K562 (cell line): Measurements from ENCODE around the gene UBE2H. TPM values are rescaled to one million over a fixed set of nuclear protein-coding genes. Genes with fewer than 3 reads are reported as not detected.
"Not testable (repeated sequence)": the region's sequence is repeated elsewhere in the genome, so short reads cannot be mapped to it uniquely, and the experiment has no call there.

Experiments used
- ATAC-seq: fragments of 200-7000 bp; cut with Tn5 transposase; 3 replicates; pipeline ENCODE4 v1.9.1; 2020; ENCODE audit warnings: moderate library complexity
- BruUV-seq: library from RNA; stranded (reverse); fragments of 400-500 nt; replicated peaks from 2 replicates; lab custom pipeline; 2021; lab: Mats Ljungman, UMichigan
- CTCF ChIA-PET: fragments of 300-600 bp; formaldehyde crosslinking; extraction: SDS; loops from one replicate; lab custom pipeline; 2021; ENCODE audit warnings: low intra/inter-chr PET ratio; lab: Yijun Ruan, JAX
- POLR2A ChIA-PET: fragments of 300-600, 350-650 bp; sonication (Branson Sonifier 250); formaldehyde crosslinking; extraction: SDS; loops from one replicate; lab custom pipeline; 2021; ENCODE audit warnings: antibody characterized with exemption, inconsistent platforms; lab: Yijun Ruan, JAX
- DNase-seq, 4 experiments: peaks; one replicate each; pipeline versions ENCODE4 v3.0.0 to v3.0.0-alpha.2; 2011 to 2018; ENCODE audit warnings: low spot score in 3 of 4, mixed read lengths in 3 of 4; ENCODE audit errors: extremely low read depth in 1 of 4
- FAIRE-seq: peaks from 2 replicates; lab custom pipeline; 2011; peaks lifted over from hg19 to GRCh38; lab: Jason Lieb, UNC
- H2AFZ ChIP-seq: 2 replicates; pipeline ENCODE4 v1.6.0; 2011; ENCODE audit warnings: low read depth, low read length, control low read depth, inconsistent platforms
- H3K27ac ChIP-seq: fragments of 200-600 bp; 3 replicates; pipeline ENCODE4 v1.8.0; 2011; ENCODE audit warnings: low read depth, mild to moderate bottlenecking, control low read depth, inconsistent platforms, low read length, moderate library complexity, mixed read lengths; ENCODE audit errors: extremely low read depth
- H3K27me3 ChIP-seq, 2 experiments: fragments of 300-600 bp in 1 of 2; 2 replicates in 1 of 2; 3 replicates in 1 of 2; pipeline versions ENCODE4 v1.6.0 to v1.8.0; 2011; ENCODE audit warnings: inconsistent platforms in 2 of 2, low read length in 2 of 2, mild to moderate bottlenecking in 1 of 2, mixed read lengths in 1 of 2, moderate library complexity in 1 of 2; ENCODE audit not compliant: control insufficient read depth in 2 of 2, insufficient read depth in 2 of 2
- H3K36me3 ChIP-seq: fragments of 300-600 bp; 3 replicates; pipeline ENCODE4 v1.8.0; 2011; ENCODE audit warnings: mild to moderate bottlenecking, low read length, inconsistent platforms; ENCODE audit not compliant: control insufficient read depth, insufficient read depth
- H3K4me1 ChIP-seq, 2 experiments: fragments of 200-600 bp in 1 of 2; replicated peaks in 1 of 2; 2 replicates in 1 of 2; 3 replicates in 1 of 2; pipeline versions ENCODE4 v1.5.1 to v1.8.0; 2011; ENCODE audit warnings: inconsistent platforms in 2 of 2, low read length in 2 of 2, mild to moderate bottlenecking in 1 of 2, mixed read lengths in 1 of 2, moderate library complexity in 1 of 2; ENCODE audit not compliant: control insufficient read depth in 2 of 2, insufficient read depth in 2 of 2
- H3K4me2 ChIP-seq: 2 replicates; pipeline ENCODE4 v1.6.1; 2011; ENCODE audit warnings: low read length, control low read depth, inconsistent platforms, mixed read lengths; ENCODE audit not compliant: insufficient read depth
- H3K4me3 ChIP-seq: fragments of 200-600 bp; sonication (generic), shearing (Covaris generic); 2 replicates; pipeline ENCODE4 v1.5.1; 2016; ENCODE audit warnings: control low read depth, inconsistent platforms
- H3K79me2 ChIP-seq: fragments of 200-600 bp; 3 replicates; pipeline ENCODE4 v1.8.0; 2011; ENCODE audit warnings: low read length, inconsistent platforms; ENCODE audit not compliant: control insufficient read depth, insufficient read depth
- H3K9ac ChIP-seq, 2 experiments: 2 replicates each; pipeline versions ENCODE4 v1.6.0 to v1.6.1; 2011; ENCODE audit warnings: low read depth in 2 of 2, low read length in 2 of 2, control low read depth in 1 of 2, inconsistent platforms in 1 of 2, mild to moderate bottlenecking in 1 of 2, mixed read lengths in 1 of 2; ENCODE audit not compliant: insufficient read depth in 1 of 2
- H3K9me1 ChIP-seq: one replicate; pipeline ENCODE4 v1.6.0; 2011; ENCODE audit warnings: inconsistent platforms, mild to moderate bottlenecking, low read length, moderate library complexity; ENCODE audit not compliant: control insufficient read depth, insufficient read depth
- H3K9me3 ChIP-seq: replicated peaks from 2 replicates; pipeline ENCODE4 v1.5.1; 2011; ENCODE audit warnings: low read depth, low read length, inconsistent platforms; ENCODE audit not compliant: control insufficient read depth, insufficient read depth
- H4K20me1 ChIP-seq: replicated peaks from 2 replicates; pipeline ENCODE4 v1.6.1; 2011; ENCODE audit warnings: low read length, inconsistent platforms, mixed read lengths; ENCODE audit not compliant: control insufficient read depth, insufficient read depth
- BHLHE40 ChIP-seq: IDR thresholded peaks from 2 replicates; pipeline ENCODE4 v1.6.1; 2011; ENCODE audit warnings: low read length, improper control_type of control experiment
- EP300 ChIP-seq: IDR thresholded peaks from 2 replicates; pipeline ENCODE4 v1.6.1; 2012; ENCODE audit warnings: low read length, improper control_type of control experiment
- KLF16 ChIP-seq: IDR thresholded peaks from 2 replicates; pipeline ENCODE4 v1.6.1; 2016; ENCODE audit warnings: antibody characterized with exemption
- NFIC ChIP-seq: fragments of 450-650 bp; IDR thresholded peaks from 2 replicates; pipeline ENCODE4 v1.6.1; 2017; ENCODE audit warnings: mild to moderate bottlenecking, inconsistent platforms
- NR2C2 ChIP-seq, 2 experiments: fragments of 200-800 bp in 1 of 2; sonication (Bioruptor generic) in 1 of 2; sonication (generic) in 1 of 2; formaldehyde crosslinking in 1 of 2; IDR thresholded peaks; 2 replicates each; pipeline versions ENCODE4 v1.6.1 to v1.8.0; 2016 to 2022; ENCODE audit warnings: mild to moderate bottlenecking in 1 of 2, missing compliant biosample characterization in 1 of 2, missing genetic modification characterization in 1 of 2, missing genetic modification reagents in 1 of 2
- POLR2H ChIP-seq: IDR thresholded peaks from 2 replicates; pipeline ENCODE4 v1.6.1; 2016; ENCODE audit warnings: missing genetic modification characterization, low read depth, mild to moderate bottlenecking, control low read depth, missing compliant biosample characterization, moderate library complexity
- SPI1 ChIP-seq: IDR thresholded peaks from 2 replicates; pipeline ENCODE4 v1.6.1; 2011; ENCODE audit warnings: low read depth, low read length, control low read depth, borderline replicate concordance
- TBP ChIP-seq: optimal IDR thresholded peaks from 2 replicates; pipeline ENCODE3; 2011; ENCODE audit warnings: low read depth, low read length, improper control_type of control experiment
- TEAD4 ChIP-seq, 2 experiments: sonication (generic) in 1 of 2; formaldehyde crosslinking in 1 of 2; IDR thresholded peaks; 2 replicates each; pipeline versions ENCODE4 v1.6.1 to v1.8.0; 2012 to 2022; ENCODE audit warnings: borderline replicate concordance in 1 of 2, inconsistent platforms in 1 of 2, low read length in 1 of 2, mild to moderate bottlenecking in 1 of 2, missing genetic modification reagents in 1 of 2
- ZEB2 ChIP-seq: fragments of 450-650 bp; IDR thresholded peaks from 2 replicates; pipeline ENCODE4 v1.6.1; 2016
- WGBS: fragments of 100-300 bp; shearing (Covaris generic); methylation state at CpG from one replicate; pipeline ENCODE4 v1.1.6; 2016; ENCODE audit warnings: low coverage, mixed read lengths; ENCODE audit not compliant: insufficient coverage; ENCODE audit errors: missing lambda C conversion rate; 5-methylcytosine and 5-hydroxymethylcytosine counted together
- in situ Hi-C: fragments of 300-500 bp; cut with MboI; formaldehyde crosslinking; loops from 4 replicates; pipeline ENCODE4 v1.15.0; 2018; ENCODE audit warnings: inconsistent platforms, mixed read lengths
- intact Hi-C: fragments of 100-400 bp; cut with micrococcal nuclease; formaldehyde crosslinking; loops from 2 replicates; pipeline ENCODE4 v1.14.2; 2022
- polyA plus RNA-seq, 8 experiments: library from polyadenylated mRNA; depleted of rRNA in 4 of 8; stranded (reverse) in 5 of 8; unstranded in 3 of 8; fragments of >200 nt; fragmentation: Nextera tagmentation in 2 of 8; fragmentation: Illumina TruSeq in 1 of 8; extraction: Ambion mirVana in 2 of 8; extraction: Trizol in 1 of 8; gene quantifications; 2 replicates each; pipeline versions ENCODE4 v1.2.1 to v1.2.3, GENCODE V29; 2011 to 2014; ENCODE audit warnings: inconsistent platforms in 1 of 8, missing spikeins in 1 of 8
- total RNA-seq, 7 experiments: library from RNA; depleted of rRNA in 6 of 7; stranded (reverse); fragments of >200 nt in 6 of 7; fragmentation: Illumina TruSeq in 2 of 7; extraction: Trizol in 2 of 7; gene quantifications; 2 replicates each; pipeline versions ENCODE4 v1.2.1 to v1.2.3, GENCODE V29; 2011 to 2021; ENCODE audit warnings: low replicate concordance in 1 of 7
- TF ChIP-seq, protein P1 (sequence below), 2 experiments: fragments of 450-650 bp in 1 of 2; sonication (generic) in 1 of 2; formaldehyde crosslinking in 1 of 2; IDR thresholded peaks; 2 replicates each; pipeline versions ENCODE4 v1.7.1 to v1.9.0; 2016 to 2022; ENCODE audit warnings: inconsistent platforms in 1 of 2, mild to moderate bottlenecking in 1 of 2, missing genetic modification reagents in 1 of 2
- TF ChIP-seq, protein P2 (sequence below): sonication (generic); IDR thresholded peaks from 2 replicates; pipeline ENCODE4 v1.6.1; 2016

UBE2H gene
- total and polyA plus RNA-seq, 9 of the 15 experiments (the other 6 are each of a cell fraction or from before 2014, with no cell fraction given) = 6.3 to 33.0 (median 13.3) TPM

DNA sequence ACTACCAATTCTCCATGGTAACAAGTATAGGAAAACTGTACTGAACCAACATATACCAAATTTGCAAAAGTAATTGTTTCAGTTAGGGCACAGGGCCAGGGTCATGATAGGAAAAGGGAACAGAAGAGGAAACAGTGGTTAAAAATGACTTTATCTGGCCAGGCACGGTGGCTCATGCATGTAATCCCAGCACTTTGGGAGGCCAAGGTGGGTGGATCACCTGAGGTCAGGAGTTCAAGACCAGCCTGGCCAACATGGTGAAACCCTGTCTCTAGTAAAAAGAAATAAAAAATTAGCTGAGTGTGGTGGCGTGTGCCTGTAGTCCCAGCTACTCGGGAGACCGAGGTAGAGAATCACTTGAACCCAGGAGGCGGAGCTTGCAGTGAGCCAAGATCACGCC is 92.0 kb downstream of the UBE2H start:
- intact Hi-C loops; BruUV-seq; H3K27me3 ChIP-seq; FAIRE-seq; DNase-seq; H2AFZ ChIP-seq; H3K9me3 ChIP-seq; CTCF ChIA-PET; H3K9me1 ChIP-seq; H4K20me1 ChIP-seq; H3K79me2 ChIP-seq; in situ Hi-C loops; H3K36me3 ChIP-seq; H3K4me3 ChIP-seq; H3K27ac ChIP-seq; H3K9ac ChIP-seq; TF ChIP-seq NR2C2 (CRISPR knock-in tag; IDR thresholded peaks at IDR 0.05); TEAD4 (CRISPR knock-in tag; IDR thresholded peaks at IDR 0.05; ENCODE audit: borderline replicate concordance): not testable (repeated sequence)
- peak; percentile 8; the same call in 2 of the 3 replicates for ATAC-seq
- peak overlapping the region; percentile 6; the same call in 1 of the 2 replicates for H3K4me2 ChIP-seq
- POLR2A ChIA-PET = interaction anchor here (1.4 to 2.9 kb wide), 3 partner anchors 10 to 18 kb away, joined by 3 to 7 read pairs (median 3); no protein-coding TSS in a partner anchor
- WGBS = 42% methylated on average over 6 of the region's 6 CpGs
- peaks cover 9 to 41% of the 10 kb centered on the region in 2 experiments; a peak in 4 of 5 replicates for H3K4me1 ChIP-seq
- TF ChIP-seq BHLHE40 = peak; percentile 49; the same call in 1 of the 2 replicates
- peak; percentile 74 for TF ChIP-seq NFIC
- peak; percentile 92 for TF ChIP-seq TBP
- TF ChIP-seq SPI1 = peak; percentile 44; the same call in 1 of the 2 replicates
- TF ChIP-seq KLF16 = 0 out of 2 replicates have a peak, but pooled peaks have one; percentile 10
- TF ChIP-seq ZEB2 = peak; percentile 80
- TF ChIP-seq EP300 = peak; percentile 39; the same call in 1 of the 2 replicates
- peak; percentile 90 for TF ChIP-seq POLR2H (tag)
- TF ChIP-seq NR2C2 (tag; IDR thresholded peaks at IDR 0.05) = 0 out of 2 replicates have a peak, but pooled peaks have one; percentile 41
- TF ChIP-seq, protein P1, sequence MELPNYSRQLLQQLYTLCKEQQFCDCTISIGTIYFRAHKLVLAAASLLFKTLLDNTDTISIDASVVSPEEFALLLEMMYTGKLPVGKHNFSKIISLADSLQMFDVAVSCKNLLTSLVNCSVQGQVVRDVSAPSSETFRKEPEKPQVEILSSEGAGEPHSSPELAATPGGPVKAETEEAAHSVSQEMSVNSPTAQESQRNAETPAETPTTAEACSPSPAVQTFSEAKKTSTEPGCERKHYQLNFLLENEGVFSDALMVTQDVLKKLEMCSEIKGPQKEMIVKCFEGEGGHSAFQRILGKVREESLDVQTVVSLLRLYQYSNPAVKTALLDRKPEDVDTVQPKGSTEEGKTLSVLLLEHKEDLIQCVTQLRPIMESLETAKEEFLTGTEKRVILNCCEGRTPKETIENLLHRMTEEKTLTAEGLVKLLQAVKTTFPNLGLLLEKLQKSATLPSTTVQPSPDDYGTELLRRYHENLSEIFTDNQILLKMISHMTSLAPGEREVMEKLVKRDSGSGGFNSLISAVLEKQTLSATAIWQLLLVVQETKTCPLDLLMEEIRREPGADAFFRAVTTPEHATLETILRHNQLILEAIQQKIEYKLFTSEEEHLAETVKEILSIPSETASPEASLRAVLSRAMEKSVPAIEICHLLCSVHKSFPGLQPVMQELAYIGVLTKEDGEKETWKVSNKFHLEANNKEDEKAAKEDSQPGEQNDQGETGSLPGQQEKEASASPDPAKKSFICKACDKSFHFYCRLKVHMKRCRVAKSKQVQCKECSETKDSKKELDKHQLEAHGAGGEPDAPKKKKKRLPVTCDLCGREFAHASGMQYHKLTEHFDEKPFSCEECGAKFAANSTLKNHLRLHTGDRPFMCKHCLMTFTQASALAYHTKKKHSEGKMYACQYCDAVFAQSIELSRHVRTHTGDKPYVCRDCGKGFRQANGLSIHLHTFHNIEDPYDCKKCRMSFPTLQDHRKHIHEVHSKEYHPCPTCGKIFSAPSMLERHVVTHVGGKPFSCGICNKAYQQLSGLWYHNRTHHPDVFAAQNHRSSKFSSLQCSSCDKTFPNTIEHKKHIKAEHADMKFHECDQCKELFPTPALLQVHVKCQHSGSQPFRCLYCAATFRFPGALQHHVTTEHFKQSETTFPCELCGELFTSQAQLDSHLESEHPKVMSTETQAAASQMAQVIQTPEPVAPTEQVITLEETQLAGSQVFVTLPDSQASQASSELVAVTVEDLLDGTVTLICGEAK (IDR thresholded peaks at IDR 0.05) = peak; percentile 44; the same call in 1 of the 2 replicates
- TF ChIP-seq, protein P1 (CRISPR knock-in tag; IDR thresholded peaks at IDR 0.05) = not testable (repeated sequence)
- TF ChIP-seq, protein P2, sequence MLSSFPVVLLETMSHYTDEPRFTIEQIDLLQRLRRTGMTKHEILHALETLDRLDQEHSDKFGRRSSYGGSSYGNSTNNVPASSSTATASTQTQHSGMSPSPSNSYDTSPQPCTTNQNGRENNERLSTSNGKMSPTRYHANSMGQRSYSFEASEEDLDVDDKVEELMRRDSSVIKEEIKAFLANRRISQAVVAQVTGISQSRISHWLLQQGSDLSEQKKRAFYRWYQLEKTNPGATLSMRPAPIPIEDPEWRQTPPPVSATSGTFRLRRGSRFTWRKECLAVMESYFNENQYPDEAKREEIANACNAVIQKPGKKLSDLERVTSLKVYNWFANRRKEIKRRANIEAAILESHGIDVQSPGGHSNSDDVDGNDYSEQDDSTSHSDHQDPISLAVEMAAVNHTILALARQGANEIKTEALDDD = 0 out of 2 replicates have a peak, but pooled peaks have one; percentile 18
- peak; percentile 52; the same call in 1 of the 2 replicates for TF ChIP-seq TEAD4 (IDR thresholded peaks at IDR 0.05; ENCODE audit: low read length)
